Osteocyte (in vitro differentiated cells): ENCODE data around the gene PPP3CA. TPM values are rescaled to one million over a fixed set of nuclear protein-coding genes. Genes with fewer than 3 reads are reported as not detected.

ENCODE experiments used
- DNase-seq: peaks from one replicate; pipeline ENCODE4 v3.0.0; 2021; ENCODE audit warnings: mixed read lengths; ENCODE audit not compliant: unreplicated experiment; ENCODE audit errors: extremely low spot score
- H3K27ac Mint-ChIP-seq: one replicate; pipeline ENCODE4 v1.8.0; 2021; ENCODE audit warnings: mild to moderate bottlenecking, mixed read lengths; ENCODE audit not compliant: unreplicated experiment
- H3K27me3 Mint-ChIP-seq: one replicate; pipeline ENCODE4 v1.8.0; 2021; ENCODE audit warnings: mixed read lengths; ENCODE audit not compliant: unreplicated experiment
- H3K36me3 Mint-ChIP-seq: one replicate; pipeline ENCODE4 v1.8.0; 2021; ENCODE audit warnings: mixed read lengths; ENCODE audit not compliant: unreplicated experiment
- H3K4me1 Mint-ChIP-seq: one replicate; pipeline ENCODE4 v1.8.0; 2021; ENCODE audit warnings: mixed read lengths; ENCODE audit not compliant: unreplicated experiment
- H3K4me3 Mint-ChIP-seq: one replicate; pipeline ENCODE4 v1.8.0; 2021; ENCODE audit warnings: mild to moderate bottlenecking, moderate library complexity, mixed read lengths; ENCODE audit not compliant: unreplicated experiment
- H3K9me3 Mint-ChIP-seq: one replicate; pipeline ENCODE4 v1.8.0; 2021; ENCODE audit warnings: mixed read lengths; ENCODE audit not compliant: unreplicated experiment
- CTCF ChIP-seq: fragments of 200-600 bp; sonication (generic); IDR thresholded peaks from 2 replicates; pipeline ENCODE4 v1.5.0; 2021; ENCODE audit warnings: antibody characterized with exemption, mild to moderate bottlenecking, moderate library complexity
- total RNA-seq: library from RNA; stranded (reverse); gene quantifications from 2 replicates; pipeline ENCODE4 v1.2.1, GENCODE V29; 2021

PPP3CA gene
- total RNA-seq, 1 donor from 2014 or later: 40.5 TPM

- H3K27me3 Mint-ChIP-seq: no peaks in the 10 kb centered on the region
- no peaks in the 10 kb centered on the region for H3K36me3 Mint-ChIP-seq
- H3K4me3 Mint-ChIP-seq: no peak overlapping the region
Observed at GRCh38 chr4:101291198-101291597, 56.1 kb downstream of the PPP3CA start.

GRCh38 chr4:101290654-101291053 lies 56.7 kb downstream of the PPP3CA start:
- Mint-ChIP-seq H3K36me3 (no peaks in the 10 kb centered on the region), H3K4me1 (peaks cover 35% of the 10 kb centered on the region), H3K9me3 (no peaks in the 10 kb centered on the region), H3K4me3 (no peak overlapping the region), H3K27ac (no peak overlapping the region), H3K27me3 (no peaks in the 10 kb centered on the region)
- no peak for TF ChIP-seq CTCF
- DNase-seq: no peak

More at GRCh38 chr4:101291198-101291597, 56.1 kb downstream of the PPP3CA start:
- Mint-ChIP-seq H3K9me3 (no peaks in the 10 kb centered on the region), H3K27ac (no peak overlapping the region), H3K4me1 (peaks cover 37% of the 10 kb centered on the region)
- no peak for TF ChIP-seq CTCF
- no peak for DNase-seq

GRCh38 chr4:101289306-101289705 lies 58.0 kb downstream of the PPP3CA start:
- H3K27ac Mint-ChIP-seq: no peak overlapping the region
- H3K4me3 Mint-ChIP-seq: no peak overlapping the region
- no peak for DNase-seq
- peaks cover 40% of the 10 kb centered on the region for H3K4me1 Mint-ChIP-seq
- H3K27me3 Mint-ChIP-seq: no peaks in the 10 kb centered on the region
- no peaks in the 10 kb centered on the region for H3K36me3 Mint-ChIP-seq
- no peaks in the 10 kb centered on the region for H3K9me3 Mint-ChIP-seq
- no peak for TF ChIP-seq CTCF

- no peak for TF ChIP-seq CTCF
- Mint-ChIP-seq H3K27ac (peak overlapping the region; percentile 52), H3K4me1 (peaks cover 42% of the 10 kb centered on the region), H3K9me3 (no peaks in the 10 kb centered on the region), H3K36me3 (no peaks in the 10 kb centered on the region), H3K4me3 (no peak overlapping the region), H3K27me3 (no peaks in the 10 kb centered on the region)
- no peak for DNase-seq
Observed at GRCh38 chr4:101288365-101289145, 58.8 kb downstream of the PPP3CA start.

- H3K4me3 Mint-ChIP-seq: no peak overlapping the region
- TF ChIP-seq CTCF: no peak
- DNase-seq: no peak
- H3K27me3 Mint-ChIP-seq: no peaks in the 10 kb centered on the region
- H3K27ac Mint-ChIP-seq: no peak overlapping the region
- peaks cover 42% of the 10 kb centered on the region for H3K4me1 Mint-ChIP-seq
- no peaks in the 10 kb centered on the region for H3K9me3 Mint-ChIP-seq
- no peaks in the 10 kb centered on the region for H3K36me3 Mint-ChIP-seq
Observed at GRCh38 chr4:101287324-101287723, 60.0 kb downstream of the PPP3CA start.
